ENCODE data around the gene AFG3L2. TPM values are rescaled to one million over a fixed set of nuclear protein-coding genes. Genes with fewer than 3 reads are reported as not detected.

AFG3L2 gene
- total and polyA plus RNA-seq, 9 of the 15 experiments (the other 6 are each of a cell fraction or from before 2014, with no cell fraction given), result 24.1 to 109 (median 84.0) TPM

- H3K9me3 ChIP-seq (replicated peaks; ENCODE audit: control insufficient read depth, insufficient read depth, low read depth, low read length), result no peaks in the 10 kb centered on the region
- FAIRE-seq (no peak), ATAC-seq (no peak), DNase-seq (ENCODE audit: extremely low read depth in 1 of 4, low spot score in 3 of 4) (no peak)
- no peaks in the 10 kb centered on the region for H4K20me1 ChIP-seq (replicated peaks; ENCODE audit: control insufficient read depth, insufficient read depth, low read length)
- no peaks in the 10 kb centered on the region for H3K9me1 ChIP-seq (ENCODE audit: control insufficient read depth, insufficient read depth, low read length)
- H3K27ac ChIP-seq (ENCODE audit: extremely low read depth, low read depth, low read length), result no peak overlapping the region
- H3K9ac ChIP-seq (ENCODE audit: insufficient read depth in 1 of 2, low read depth in 2 of 2, low read length in 2 of 2), result peak overlapping the region in 1 of 2 experiments; percentile 36; a peak in 1 of 4 replicates
- H3K4me3 ChIP-seq, result no peak overlapping the region
- no TSS peak for BruUV-seq (replicated peaks)
- H3K27me3 ChIP-seq (ENCODE audit: control insufficient read depth in 2 of 2, insufficient read depth in 2 of 2, low read length in 2 of 2), result no peaks in the 10 kb centered on the region
- H2AFZ ChIP-seq (ENCODE audit: low read depth, low read length), result no peak overlapping the region
- in situ Hi-C loops (cut with MboI) (loop anchor here (5.0 kb wide), 1 partner anchor 543 kb away; no protein-coding TSS in a partner anchor), intact Hi-C loops (cut with micrococcal nuclease) (loop anchor here (5.0 kb wide), 1 partner anchor 133 kb away; no protein-coding TSS in a partner anchor)
- no peaks in the 10 kb centered on the region for H3K36me3 ChIP-seq (ENCODE audit: control insufficient read depth, insufficient read depth, low read length)
- peaks cover 16 to 25% of the 10 kb centered on the region in 2 experiments; a peak in 4 of 5 replicates for H3K4me1 ChIP-seq (replicated peaks in 1 of 2; ENCODE audit: control insufficient read depth in 2 of 2, insufficient read depth in 2 of 2, low read length in 2 of 2)
- CTCF ChIA-PET (ENCODE audit: low intra/inter-chr PET ratio), result interaction anchor here (0.7 kb wide), 1 partner anchor 43 kb away, joined by 3 read pairs; no protein-coding TSS in a partner anchor
- no peaks in the 10 kb centered on the region for H3K79me2 ChIP-seq (ENCODE audit: control insufficient read depth, insufficient read depth, low read length)
- WGBS (ENCODE audit: insufficient coverage, low coverage, missing lambda C conversion rate), result 54% methylated on average over 5 of the region's 5 CpGs
- POLR2A ChIA-PET, result interaction anchor here (0.5 kb wide), 1 partner anchor 23 kb away, joined by 3 read pairs; no protein-coding TSS in a partner anchor
- no peak overlapping the region for H3K4me2 ChIP-seq (ENCODE audit: insufficient read depth, low read length)
- TF ChIP-seq LEF1 (IDR thresholded peaks at IDR 0.05), result no peak
- TF ChIP-seq RAD21 (CRISPR knock-in tag; conservative IDR thresholded peaks at IDR 0.05 in 1 of 2, IDR thresholded peaks at IDR 0.05 in 1 of 2), result no peak
- TF ChIP-seq ZFP91 (CRISPR knock-in tag; IDR thresholded peaks at IDR 0.05), result no peak
- TF ChIP-seq SETDB1 (IDR thresholded peaks at IDR 0.05; ENCODE audit: low read length), result no peak
- TF ChIP-seq E2F6 (IDR thresholded peaks at IDR 0.05; ENCODE audit: borderline replicate concordance in 1 of 2, extremely low read depth in 1 of 2, insufficient read depth in 1 of 2, insufficient read length in 1 of 2, low read depth in 1 of 2, low read length in 1 of 2, poor library complexity in 1 of 2, severe bottlenecking in 1 of 2), result no peak
- TF ChIP-seq TEAD1 (CRISPR knock-in tag; IDR thresholded peaks at IDR 0.05), result no peak
- TF ChIP-seq SREBF2 (CRISPR knock-in tag; IDR thresholded peaks at IDR 0.05), result no peak
- TF ChIP-seq NRF1 (conservative IDR thresholded peaks at IDR 0.05 in 1 of 2, IDR thresholded peaks at IDR 0.05 in 1 of 2), result no peak
- TF ChIP-seq ELK3 (CRISPR knock-in tag; IDR thresholded peaks at IDR 0.05), result no peak
- TF ChIP-seq ZNF740 (CRISPR knock-in tag; IDR thresholded peaks at IDR 0.05), result no peak
- no peak for TF ChIP-seq ZNF740 (tag; IDR thresholded peaks at IDR 0.05)
- TF ChIP-seq ZNF584 (CRISPR knock-in tag; IDR thresholded peaks at IDR 0.05; ENCODE audit: low read depth), result no peak
- no peak for TF ChIP-seq DEAF1 (CRISPR knock-in tag; IDR thresholded peaks at IDR 0.05)
- no peak for TF ChIP-seq POLR3A (IDR thresholded peaks at IDR 0.05; ENCODE audit: borderline replicate concordance, extremely low read depth, insufficient read depth, insufficient read length)
Observed at GRCh38 chr18:12399231-12399630, 22.2 kb upstream of the AFG3L2 start.
